Measurements from ENCODE around the gene PSMG4. TPM values are rescaled to one million over a fixed set of nuclear protein-coding genes. Genes with fewer than 3 reads are reported as not detected.
A peak's percentile ranks its signal among the peaks of the same experiment; 100 is the strongest.

PSMG4 gene
- total RNA-seq, 1 donor from 2014 or later = 37.2 TPM

GRCh38 chr6:3307436-3307835 lies 48.7 kb downstream of the PSMG4 start:
- Mint-ChIP-seq H3K27me3 (ENCODE audit: unreplicated experiment) (peaks cover 5% of the 10 kb centered on the region), H3K4me1 (ENCODE audit: low read depth, unreplicated experiment) (peaks cover 26% of the 10 kb centered on the region), H3K27ac (ENCODE audit: unreplicated experiment) (no peak overlapping the region), H3K36me3 (ENCODE audit: unreplicated experiment) (peaks cover 22% of the 10 kb centered on the region), H3K4me3 (ENCODE audit: unreplicated experiment) (no peak overlapping the region), H3K9me3 (ENCODE audit: unreplicated experiment) (peaks cover 9% of the 10 kb centered on the region)
- no peak for TF ChIP-seq CTCF (IDR thresholded peaks at IDR 0.05; ENCODE audit: partially characterized antibody, unreplicated experiment)
- DNase-seq = no peak

- no peak overlapping the region for H3K4me3 Mint-ChIP-seq (ENCODE audit: unreplicated experiment)
- H3K9me3 Mint-ChIP-seq (ENCODE audit: unreplicated experiment) = peaks cover 15% of the 10 kb centered on the region
- H3K27ac Mint-ChIP-seq (ENCODE audit: unreplicated experiment) = no peak overlapping the region
Measured at GRCh38 chr6:3308106-3308505, 49.4 kb downstream of the PSMG4 start.

GRCh38 chr6:3309391-3310050 lies 50.8 kb downstream of the PSMG4 start:
- no peak for TF ChIP-seq CTCF (IDR thresholded peaks at IDR 0.05; ENCODE audit: partially characterized antibody, unreplicated experiment)
- no peak overlapping the region for H3K27ac Mint-ChIP-seq (ENCODE audit: unreplicated experiment)
- H3K9me3 Mint-ChIP-seq (ENCODE audit: unreplicated experiment) = peaks cover 16% of the 10 kb centered on the region
- no peak for DNase-seq
- peaks cover 20% of the 10 kb centered on the region for H3K36me3 Mint-ChIP-seq (ENCODE audit: unreplicated experiment)
- H3K4me3 Mint-ChIP-seq (ENCODE audit: unreplicated experiment) = no peak overlapping the region
- H3K27me3 Mint-ChIP-seq (ENCODE audit: unreplicated experiment) = peaks cover 12% of the 10 kb centered on the region
- peaks cover 38% of the 10 kb centered on the region for H3K4me1 Mint-ChIP-seq (ENCODE audit: low read depth, unreplicated experiment)

More at GRCh38 chr6:3308106-3308505, 49.4 kb downstream of the PSMG4 start:
- Mint-ChIP-seq H3K4me1 (ENCODE audit: low read depth, unreplicated experiment) (peaks cover 33% of the 10 kb centered on the region), H3K27me3 (ENCODE audit: unreplicated experiment) (peaks cover 12% of the 10 kb centered on the region), H3K36me3 (ENCODE audit: unreplicated experiment) (peaks cover 22% of the 10 kb centered on the region)
- TF ChIP-seq CTCF (IDR thresholded peaks at IDR 0.05; ENCODE audit: partially characterized antibody, unreplicated experiment) = no peak
- DNase-seq = no peak

- Mint-ChIP-seq H3K4me3 (ENCODE audit: unreplicated experiment) (no peak overlapping the region), H3K4me1 (ENCODE audit: low read depth, unreplicated experiment) (peaks cover 43% of the 10 kb centered on the region), H3K9me3 (ENCODE audit: unreplicated experiment) (peaks cover 13% of the 10 kb centered on the region), H3K36me3 (ENCODE audit: unreplicated experiment) (peaks cover 16% of the 10 kb centered on the region), H3K27ac (ENCODE audit: unreplicated experiment) (no peak overlapping the region), H3K27me3 (ENCODE audit: unreplicated experiment) (peaks cover 12% of the 10 kb centered on the region)
- DNase-seq = no peak
- TF ChIP-seq CTCF (IDR thresholded peaks at IDR 0.05; ENCODE audit: partially characterized antibody, unreplicated experiment) = no peak
Measured at GRCh38 chr6:3310051-3310448, 51.3 kb downstream of the PSMG4 start.

- Mint-ChIP-seq H3K27ac (ENCODE audit: unreplicated experiment) (no peak overlapping the region), H3K4me1 (ENCODE audit: low read depth, unreplicated experiment) (peaks cover 46% of the 10 kb centered on the region), H3K4me3 (ENCODE audit: unreplicated experiment) (peak overlapping the region; percentile 52), H3K27me3 (ENCODE audit: unreplicated experiment) (peaks cover 12% of the 10 kb centered on the region), H3K9me3 (ENCODE audit: unreplicated experiment) (peaks cover 17% of the 10 kb centered on the region), H3K36me3 (ENCODE audit: unreplicated experiment) (peaks cover 13% of the 10 kb centered on the region)
- no peak for TF ChIP-seq CTCF (IDR thresholded peaks at IDR 0.05; ENCODE audit: partially characterized antibody, unreplicated experiment)
- no peak for DNase-seq
Measured at GRCh38 chr6:3310703-3311102, 52.0 kb downstream of the PSMG4 start.

Data from glutamatergic neuron (in vitro differentiated cells).